Measurements from ENCODE around the gene IRF2BP1. TPM values are rescaled to one million over a fixed set of nuclear protein-coding genes. Genes with fewer than 3 reads are reported as not detected.

IRF2BP1 gene
- total RNA-seq, 1 experiment from 2014 or later: 29.7 TPM

DNA sequence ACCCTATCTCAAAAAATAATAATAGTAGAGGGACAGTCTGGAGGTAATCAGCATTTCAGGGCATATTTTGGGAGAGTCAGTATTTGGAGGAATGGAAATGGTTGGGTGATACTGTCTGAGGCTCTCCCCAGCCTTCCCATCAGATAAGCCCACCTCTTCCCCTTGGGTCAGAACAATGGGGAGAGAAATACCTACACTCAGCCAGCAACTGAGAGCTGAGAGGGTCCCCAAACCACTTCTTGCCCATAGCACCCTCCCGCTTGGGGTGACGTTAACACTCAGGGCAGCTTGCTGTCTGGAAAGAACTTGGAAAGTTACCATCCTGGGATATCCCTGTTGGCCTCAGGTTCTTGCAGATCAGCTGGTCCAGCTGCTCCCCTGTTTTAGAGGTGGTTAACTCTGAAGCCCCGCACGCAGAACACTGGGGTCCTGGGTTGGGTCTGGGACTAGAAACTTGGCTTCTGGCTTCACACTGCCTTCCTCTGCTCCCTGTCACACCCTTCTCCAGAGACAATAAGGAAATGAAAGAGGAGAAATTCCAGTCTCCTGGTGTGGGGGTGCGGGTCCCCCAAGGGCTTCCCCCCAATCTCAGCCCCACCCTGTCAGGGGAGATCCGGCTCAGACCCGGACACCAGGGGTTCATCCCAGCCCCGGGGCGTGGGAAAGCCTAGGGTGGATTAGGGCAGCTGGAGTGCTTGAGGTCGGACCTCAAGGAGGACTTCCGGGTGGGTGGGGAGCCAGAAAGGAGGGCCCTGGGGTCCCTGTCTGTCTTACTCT is 19.4 kb downstream of the IRF2BP1 start:
- ChIA-PET CTCF (interaction anchor here (0.6 kb wide), 1 partner anchor 386 kb away, joined by 3 read pairs; no protein-coding TSS in a partner anchor), POLR2A (ENCODE audit: low non-redundant PET) (no interaction called here)
- no peaks in the 10 kb centered on the region for H3K9me3 ChIP-seq (ENCODE audit: low read depth, low read length, poor library complexity, severe bottlenecking)
- intact Hi-C loops (cut with micrococcal nuclease; ENCODE audit: unreplicated experiment): no loop called here
- H3K27ac ChIP-seq (ENCODE audit: low read depth, low read length, poor library complexity, severe bottlenecking): no peak overlapping the region
- H3K36me3 ChIP-seq (ENCODE audit: insufficient read depth, low read length, poor library complexity, severe bottlenecking): no peaks in the 10 kb centered on the region
- peaks cover 6% of the 10 kb centered on the region for H3K4me1 ChIP-seq (ENCODE audit: insufficient read depth, low read length, poor library complexity, severe bottlenecking)
- H3K27me3 ChIP-seq (replicated peaks; ENCODE audit: insufficient read depth, low read depth, low read length, poor library complexity): peaks cover 41% of the 10 kb centered on the region
- BruUV-seq (replicated peaks): no TSS peak
- no peak overlapping the region for H3K4me3 ChIP-seq (ENCODE audit: low read depth, low read length, poor library complexity, severe bottlenecking)
- TF ChIP-seq, protein P1, sequence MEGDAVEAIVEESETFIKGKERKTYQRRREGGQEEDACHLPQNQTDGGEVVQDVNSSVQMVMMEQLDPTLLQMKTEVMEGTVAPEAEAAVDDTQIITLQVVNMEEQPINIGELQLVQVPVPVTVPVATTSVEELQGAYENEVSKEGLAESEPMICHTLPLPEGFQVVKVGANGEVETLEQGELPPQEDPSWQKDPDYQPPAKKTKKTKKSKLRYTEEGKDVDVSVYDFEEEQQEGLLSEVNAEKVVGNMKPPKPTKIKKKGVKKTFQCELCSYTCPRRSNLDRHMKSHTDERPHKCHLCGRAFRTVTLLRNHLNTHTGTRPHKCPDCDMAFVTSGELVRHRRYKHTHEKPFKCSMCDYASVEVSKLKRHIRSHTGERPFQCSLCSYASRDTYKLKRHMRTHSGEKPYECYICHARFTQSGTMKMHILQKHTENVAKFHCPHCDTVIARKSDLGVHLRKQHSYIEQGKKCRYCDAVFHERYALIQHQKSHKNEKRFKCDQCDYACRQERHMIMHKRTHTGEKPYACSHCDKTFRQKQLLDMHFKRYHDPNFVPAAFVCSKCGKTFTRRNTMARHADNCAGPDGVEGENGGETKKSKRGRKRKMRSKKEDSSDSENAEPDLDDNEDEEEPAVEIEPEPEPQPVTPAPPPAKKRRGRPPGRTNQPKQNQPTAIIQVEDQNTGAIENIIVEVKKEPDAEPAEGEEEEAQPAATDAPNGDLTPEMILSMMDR (conservative IDR thresholded peaks at IDR 0.05; ENCODE audit: low read depth, low read length): no peak
- no peak for TF ChIP-seq EZH2 (IDR thresholded peaks at IDR 0.05; ENCODE audit: borderline replicate concordance, low read depth, low read length, poor library complexity, severe bottlenecking)
- DNase-seq (ENCODE audit: low spot score): no peak

DNA sequence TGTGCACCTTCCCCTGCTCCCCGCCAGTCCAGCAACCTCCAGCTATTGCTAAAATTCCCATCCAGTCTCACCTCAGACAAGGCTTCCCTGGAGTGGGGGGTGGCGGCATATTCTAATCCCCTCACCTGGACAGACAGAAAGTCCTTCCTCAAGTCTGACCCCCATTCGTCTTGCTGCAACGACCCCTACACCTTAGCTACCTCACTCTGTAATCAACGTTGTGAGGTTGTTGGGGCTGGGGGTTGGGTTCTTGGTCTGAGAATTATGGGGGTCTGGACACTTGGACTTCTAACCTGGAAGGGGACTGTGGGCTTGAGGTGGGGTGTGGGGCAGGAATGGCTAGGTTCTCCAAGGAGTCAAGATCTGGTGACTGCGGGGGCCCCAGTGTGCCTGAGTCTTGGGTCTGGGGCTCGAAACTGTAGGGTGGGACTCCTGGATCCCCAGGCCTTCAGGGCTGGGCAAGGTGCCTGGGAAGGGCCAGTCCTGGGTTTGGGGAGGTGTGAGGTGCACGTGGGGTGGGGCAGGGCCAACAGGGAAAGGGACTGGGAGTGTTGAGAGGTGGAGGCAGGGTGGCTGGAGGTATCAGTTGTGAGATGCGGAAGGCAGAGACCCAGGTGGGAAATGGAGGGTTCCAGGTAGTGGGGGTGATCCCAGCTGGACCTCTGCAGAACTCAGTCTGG is 20.5 kb downstream of the IRF2BP1 start:
- DNase-seq (ENCODE audit: low spot score): no peak
- peaks cover 41% of the 10 kb centered on the region for H3K27me3 ChIP-seq (replicated peaks; ENCODE audit: insufficient read depth, low read depth, low read length, poor library complexity)
- intact Hi-C loops (cut with micrococcal nuclease; ENCODE audit: unreplicated experiment): no loop called here
- no TSS peak for BruUV-seq (replicated peaks)
- no peak for TF ChIP-seq EZH2 (IDR thresholded peaks at IDR 0.05; ENCODE audit: borderline replicate concordance, low read depth, low read length, poor library complexity, severe bottlenecking)
- TF ChIP-seq, protein P1 (conservative IDR thresholded peaks at IDR 0.05; ENCODE audit: low read depth, low read length): no peak
- H3K27ac ChIP-seq (ENCODE audit: low read depth, low read length, poor library complexity, severe bottlenecking): no peak overlapping the region
- H3K4me3 ChIP-seq (ENCODE audit: low read depth, low read length, poor library complexity, severe bottlenecking): no peak overlapping the region
- H3K9me3 ChIP-seq (ENCODE audit: low read depth, low read length, poor library complexity, severe bottlenecking): no peaks in the 10 kb centered on the region
- CTCF ChIA-PET: no interaction called here
- H3K36me3 ChIP-seq (ENCODE audit: insufficient read depth, low read length, poor library complexity, severe bottlenecking): no peaks in the 10 kb centered on the region
- POLR2A ChIA-PET (ENCODE audit: low non-redundant PET): no interaction called here
- H3K4me1 ChIP-seq (ENCODE audit: insufficient read depth, low read length, poor library complexity, severe bottlenecking): peaks cover 6% of the 10 kb centered on the region

DNA sequence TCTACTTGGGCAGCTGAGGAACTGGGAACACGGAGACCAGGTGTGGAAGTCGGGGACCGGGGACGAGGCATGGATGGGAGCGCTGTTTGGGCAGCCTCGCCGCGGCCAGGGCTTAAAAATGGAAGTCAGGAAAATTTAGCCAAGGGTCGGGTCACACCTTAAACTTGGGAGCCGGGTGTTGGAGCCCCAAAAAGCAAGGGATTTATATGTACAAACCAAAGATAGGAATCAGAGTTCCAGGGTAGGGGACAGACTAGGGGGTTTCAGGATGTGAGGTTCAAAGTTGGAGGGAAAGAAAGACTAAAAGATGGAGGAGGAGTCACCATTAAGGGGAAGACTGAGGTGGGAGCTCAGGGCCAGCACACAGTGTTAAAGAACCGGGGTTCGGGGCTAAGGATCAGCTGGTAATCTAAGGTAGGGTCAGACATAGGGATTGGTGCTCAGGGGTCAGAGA is 21.3 kb downstream of the IRF2BP1 start:
- peaks cover 6% of the 10 kb centered on the region for H3K4me1 ChIP-seq (ENCODE audit: insufficient read depth, low read length, poor library complexity, severe bottlenecking)
- ChIA-PET POLR2A (ENCODE audit: low non-redundant PET) (no interaction called here), CTCF (interaction anchor here (0.6 kb wide), 1 partner anchor 530 kb away, joined by 13 read pairs; no protein-coding TSS in a partner anchor)
- no peaks in the 10 kb centered on the region for H3K9me3 ChIP-seq (ENCODE audit: low read depth, low read length, poor library complexity, severe bottlenecking)
- TF ChIP-seq EZH2 (IDR thresholded peaks at IDR 0.05; ENCODE audit: borderline replicate concordance, low read depth, low read length, poor library complexity, severe bottlenecking): no peak
- TF ChIP-seq, protein P1 (conservative IDR thresholded peaks at IDR 0.05; ENCODE audit: low read depth, low read length): no peak
- peak overlapping the region; percentile 67 for H3K4me3 ChIP-seq (ENCODE audit: low read depth, low read length, poor library complexity, severe bottlenecking)
- no peak overlapping the region for H3K27ac ChIP-seq (ENCODE audit: low read depth, low read length, poor library complexity, severe bottlenecking)
- peaks cover 4% of the 10 kb centered on the region for H3K36me3 ChIP-seq (ENCODE audit: insufficient read depth, low read length, poor library complexity, severe bottlenecking)
- intact Hi-C loops (cut with micrococcal nuclease; ENCODE audit: unreplicated experiment): no loop called here
- BruUV-seq (replicated peaks): no TSS peak
- H3K27me3 ChIP-seq (replicated peaks; ENCODE audit: insufficient read depth, low read depth, low read length, poor library complexity): peaks cover 41% of the 10 kb centered on the region
- no peak for DNase-seq (ENCODE audit: low spot score)
